Measurements from ENCODE around the gene C1orf216. TPM values are rescaled to one million over a fixed set of nuclear protein-coding genes. Genes with fewer than 3 reads are reported as not detected.
"Not testable (repeated sequence)": the region's sequence is repeated elsewhere in the genome, so short reads cannot be mapped to it uniquely, and the experiment has no call there.

The C1orf216 gene
- total RNA-seq, 2 donors from 2014 or later: 3.1 to 6.6 TPM

GRCh38 chr1:35707601-35708440 is 10.9 kb downstream of the C1orf216 start:
- intact Hi-C loops (cut with DNase I): no loop called here
- H3K4me3 ChIP-seq: peak overlapping the region in 1 of 2 donors; percentile 31
- no peak overlapping the region for H3K27ac ChIP-seq
- no peaks in the 10 kb centered on the region for H3K36me3 ChIP-seq (replicated peaks in 1 of 2; ENCODE audit: insufficient read depth in 1 of 2, low read depth in 2 of 2)
- H3K9me3 ChIP-seq: no peaks in the 10 kb centered on the region
- H3K4me1 ChIP-seq: peaks cover 14% of the 10 kb centered on the region
- ATAC-seq (peak; percentile 67), DNase-seq (peak; percentile 32 to 66 (median 41))
- H3K27me3 ChIP-seq: peaks cover 0 to 8% of the 10 kb centered on the region in 2 donors
- 2 to 6% methylated on average over 27 to 73 of the region's 76 CpGs for WGBS, 2 donors
- TF ChIP-seq, protein P1, sequence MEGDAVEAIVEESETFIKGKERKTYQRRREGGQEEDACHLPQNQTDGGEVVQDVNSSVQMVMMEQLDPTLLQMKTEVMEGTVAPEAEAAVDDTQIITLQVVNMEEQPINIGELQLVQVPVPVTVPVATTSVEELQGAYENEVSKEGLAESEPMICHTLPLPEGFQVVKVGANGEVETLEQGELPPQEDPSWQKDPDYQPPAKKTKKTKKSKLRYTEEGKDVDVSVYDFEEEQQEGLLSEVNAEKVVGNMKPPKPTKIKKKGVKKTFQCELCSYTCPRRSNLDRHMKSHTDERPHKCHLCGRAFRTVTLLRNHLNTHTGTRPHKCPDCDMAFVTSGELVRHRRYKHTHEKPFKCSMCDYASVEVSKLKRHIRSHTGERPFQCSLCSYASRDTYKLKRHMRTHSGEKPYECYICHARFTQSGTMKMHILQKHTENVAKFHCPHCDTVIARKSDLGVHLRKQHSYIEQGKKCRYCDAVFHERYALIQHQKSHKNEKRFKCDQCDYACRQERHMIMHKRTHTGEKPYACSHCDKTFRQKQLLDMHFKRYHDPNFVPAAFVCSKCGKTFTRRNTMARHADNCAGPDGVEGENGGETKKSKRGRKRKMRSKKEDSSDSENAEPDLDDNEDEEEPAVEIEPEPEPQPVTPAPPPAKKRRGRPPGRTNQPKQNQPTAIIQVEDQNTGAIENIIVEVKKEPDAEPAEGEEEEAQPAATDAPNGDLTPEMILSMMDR (IDR thresholded peaks at IDR 0.05): no peak
- TF ChIP-seq POLR2A (IDR thresholded peaks at IDR 0.05): no peak

DNA sequence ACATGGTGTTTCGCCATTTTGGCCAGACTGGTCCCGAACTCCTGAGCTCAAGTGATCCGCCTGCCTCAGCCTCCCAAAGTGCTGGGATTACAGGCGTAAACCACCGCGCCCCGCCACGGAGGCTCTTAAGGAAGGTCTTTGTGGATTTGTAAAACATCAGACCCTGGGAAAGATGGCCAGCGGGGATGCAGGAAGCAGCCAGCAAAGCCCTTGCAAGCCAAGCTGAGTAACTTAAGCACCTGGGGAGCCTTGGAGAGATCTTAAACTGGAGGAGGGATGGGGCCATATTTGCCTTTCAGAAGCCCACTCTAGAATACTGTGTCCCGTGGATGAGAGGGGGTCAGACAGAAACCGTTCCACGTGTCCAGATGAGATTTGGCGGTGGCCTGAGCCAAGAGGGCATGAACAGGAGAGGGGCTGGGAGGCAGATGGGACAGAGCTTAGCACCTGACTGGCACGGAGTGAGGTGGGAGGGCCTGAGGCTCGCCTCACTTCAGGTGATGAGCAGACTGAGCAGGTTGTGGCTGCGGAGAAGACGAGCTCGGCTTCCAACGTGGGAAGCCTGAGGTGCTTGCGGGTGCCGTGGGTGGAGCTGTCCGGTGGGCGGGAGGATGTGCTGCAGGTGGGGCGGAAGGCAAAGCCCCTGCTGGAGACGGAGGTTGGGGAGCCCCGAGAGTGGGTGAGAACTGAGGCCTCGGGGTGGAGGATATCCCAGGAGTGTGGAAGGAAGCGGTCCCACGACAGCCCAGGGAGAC is 11.7 kb downstream of the C1orf216 start:
- ATAC-seq: peak; percentile 8
- TF ChIP-seq, protein P1 (IDR thresholded peaks at IDR 0.05): no peak
- no peak for TF ChIP-seq POLR2A (IDR thresholded peaks at IDR 0.05)
- Histone ChIP-seq H3K9me3 (no peaks in the 10 kb centered on the region), H3K4me1 (peaks cover 14% of the 10 kb centered on the region), H3K27ac (no peak overlapping the region), H3K27me3 (peaks cover 0 to 8% of the 10 kb centered on the region in 2 donors), H3K36me3 (replicated peaks in 1 of 2; ENCODE audit: insufficient read depth in 1 of 2, low read depth in 2 of 2) (no peaks in the 10 kb centered on the region), H3K4me3 (no peak overlapping the region)
- WGBS, 2 donors: 51 to 66% methylated on average over 26 to 29 of the region's 29 CpGs
- intact Hi-C loops (cut with DNase I): no loop called here
- DNase-seq: no peak

GRCh38 chr1:35702508-35702907 is 16.2 kb downstream of the C1orf216 start:
- no peak overlapping the region for H3K4me3 ChIP-seq
- H3K36me3 ChIP-seq (replicated peaks in 1 of 2; ENCODE audit: insufficient read depth in 1 of 2, low read depth in 2 of 2): no peaks in the 10 kb centered on the region
- no peak overlapping the region for H3K27ac ChIP-seq
- intact Hi-C loops (cut with DNase I): no loop called here
- DNase-seq (no peak), ATAC-seq (no peak)
- no peaks in the 10 kb centered on the region for H3K9me3 ChIP-seq
- TF ChIP-seq, protein P1 (IDR thresholded peaks at IDR 0.05): no peak
- TF ChIP-seq POLR2A (IDR thresholded peaks at IDR 0.05): no peak
- peaks cover 4% of the 10 kb centered on the region for H3K4me1 ChIP-seq
- no peaks in the 10 kb centered on the region for H3K27me3 ChIP-seq
- 30 to 48% methylated on average over 7 of the region's 7 CpGs for WGBS, 2 donors

GRCh38 chr1:35699152-35699551 is 19.5 kb downstream of the C1orf216 start:
- WGBS, 2 donors: 50 to 89% methylated on average over 1 of the region's 1 CpG

DNA sequence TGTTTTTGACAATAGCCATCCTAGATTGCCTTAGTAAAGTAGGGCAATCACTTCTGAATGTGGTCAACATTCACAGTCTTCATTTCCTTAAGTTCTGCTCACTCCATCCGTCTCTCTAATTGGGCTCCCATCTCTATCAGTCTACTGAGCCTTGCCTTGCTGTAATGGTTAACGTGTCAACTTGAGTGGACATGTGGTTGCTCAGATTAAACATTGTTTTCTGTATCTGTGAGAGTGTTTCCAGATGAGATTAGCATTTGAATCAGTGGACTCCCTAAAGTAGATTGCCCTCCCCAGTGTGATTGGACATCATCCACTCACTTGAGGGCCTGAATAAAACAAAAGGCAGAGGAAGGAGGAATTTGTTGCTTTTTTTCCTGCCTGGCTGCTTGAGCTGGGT is 26.4 kb downstream of the C1orf216 start:
- Histone ChIP-seq H3K4me3 (no peak overlapping the region), H3K27me3 (no peaks in the 10 kb centered on the region), H3K9me3 (no peaks in the 10 kb centered on the region), H3K4me1 (no peaks in the 10 kb centered on the region), H3K27ac (no peak overlapping the region), H3K36me3 (replicated peaks in 1 of 2; ENCODE audit: insufficient read depth in 1 of 2, low read depth in 2 of 2) (no peaks in the 10 kb centered on the region)
- intact Hi-C loops (cut with DNase I): no loop called here
- WGBS, 2 donors: 69 to 70% methylated on average over 2 of the region's 2 CpGs
- no peak for ATAC-seq
- no peak for TF ChIP-seq POLR2A (IDR thresholded peaks at IDR 0.05)
- TF ChIP-seq, protein P1 (IDR thresholded peaks at IDR 0.05): no peak
- no peak for DNase-seq

More at GRCh38 chr1:35699152-35699551, 19.5 kb downstream of the C1orf216 start:
- H3K36me3 ChIP-seq (replicated peaks in 1 of 2; ENCODE audit: insufficient read depth in 1 of 2, low read depth in 2 of 2); H3K9me3 ChIP-seq; ATAC-seq; H3K4me3 ChIP-seq; intact Hi-C loops (cut with DNase I); DNase-seq; H3K27ac ChIP-seq; H3K27me3 ChIP-seq; H3K4me1 ChIP-seq: not testable (repeated sequence)

All from body of pancreas (tissue), 4 donors.